ENCODE measurements around the gene TCF15. TPM values are rescaled to one million over a fixed set of nuclear protein-coding genes. Genes with fewer than 3 reads are reported as not detected.
"Not testable (repeated sequence)": the region's sequence is repeated elsewhere in the genome, so short reads cannot be mapped to it uniquely, and the experiment has no call there.

Gene TCF15
- total RNA-seq, 1 donor from 2014 or later = not detected

DNA sequence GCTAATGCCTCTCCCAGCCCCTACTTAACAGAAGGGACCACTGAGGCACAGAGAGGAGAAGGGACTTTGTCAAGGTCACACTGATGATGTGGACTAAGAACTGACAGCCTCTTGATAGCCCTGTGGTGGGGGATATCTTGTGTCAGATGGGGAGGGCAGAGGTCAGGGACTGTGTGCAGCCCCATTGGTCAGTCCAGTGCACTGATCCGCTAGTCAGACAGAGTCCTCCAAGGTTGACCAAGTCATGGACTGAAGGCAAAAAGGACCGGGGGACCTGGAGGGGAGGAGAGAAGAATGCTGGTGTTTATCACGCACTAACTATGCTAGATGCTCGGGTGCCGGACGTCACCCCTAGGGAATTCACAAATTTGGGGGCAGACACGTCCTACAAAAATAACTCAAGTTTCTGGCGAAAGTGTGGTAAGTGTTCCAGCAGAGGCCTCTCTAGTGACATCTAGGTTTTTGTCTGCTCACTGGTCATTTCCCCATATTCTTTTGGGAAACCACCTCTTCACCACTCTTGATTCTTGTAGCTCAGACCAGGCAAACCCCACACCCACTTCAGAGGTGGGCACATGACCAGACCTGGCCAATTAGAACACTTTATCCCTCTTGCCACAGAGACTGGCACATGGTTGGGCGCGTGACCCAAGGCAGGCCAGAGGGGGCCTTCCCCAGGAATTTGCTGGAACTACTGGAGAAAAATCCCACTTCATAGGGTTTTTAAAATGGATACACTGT is 21.0 kb downstream of the TCF15 start:
- TF ChIP-seq, protein P1, sequence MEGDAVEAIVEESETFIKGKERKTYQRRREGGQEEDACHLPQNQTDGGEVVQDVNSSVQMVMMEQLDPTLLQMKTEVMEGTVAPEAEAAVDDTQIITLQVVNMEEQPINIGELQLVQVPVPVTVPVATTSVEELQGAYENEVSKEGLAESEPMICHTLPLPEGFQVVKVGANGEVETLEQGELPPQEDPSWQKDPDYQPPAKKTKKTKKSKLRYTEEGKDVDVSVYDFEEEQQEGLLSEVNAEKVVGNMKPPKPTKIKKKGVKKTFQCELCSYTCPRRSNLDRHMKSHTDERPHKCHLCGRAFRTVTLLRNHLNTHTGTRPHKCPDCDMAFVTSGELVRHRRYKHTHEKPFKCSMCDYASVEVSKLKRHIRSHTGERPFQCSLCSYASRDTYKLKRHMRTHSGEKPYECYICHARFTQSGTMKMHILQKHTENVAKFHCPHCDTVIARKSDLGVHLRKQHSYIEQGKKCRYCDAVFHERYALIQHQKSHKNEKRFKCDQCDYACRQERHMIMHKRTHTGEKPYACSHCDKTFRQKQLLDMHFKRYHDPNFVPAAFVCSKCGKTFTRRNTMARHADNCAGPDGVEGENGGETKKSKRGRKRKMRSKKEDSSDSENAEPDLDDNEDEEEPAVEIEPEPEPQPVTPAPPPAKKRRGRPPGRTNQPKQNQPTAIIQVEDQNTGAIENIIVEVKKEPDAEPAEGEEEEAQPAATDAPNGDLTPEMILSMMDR (IDR thresholded peaks at IDR 0.05; ENCODE audit: insufficient read depth, low read length, severe bottlenecking) = no peak
- peaks cover 2% of the 10 kb centered on the region for H3K27me3 ChIP-seq (ENCODE audit: control insufficient read depth, insufficient read depth, low read length)
- FAIRE-seq = no peak
- no peak overlapping the region for H3K4me3 ChIP-seq (ENCODE audit: low read depth, low read length)
- no peaks in the 10 kb centered on the region for H3K36me3 ChIP-seq (ENCODE audit: control insufficient read depth, insufficient read depth, low read length)
- no peak for DNase-seq (ENCODE audit: low read depth)

DNA sequence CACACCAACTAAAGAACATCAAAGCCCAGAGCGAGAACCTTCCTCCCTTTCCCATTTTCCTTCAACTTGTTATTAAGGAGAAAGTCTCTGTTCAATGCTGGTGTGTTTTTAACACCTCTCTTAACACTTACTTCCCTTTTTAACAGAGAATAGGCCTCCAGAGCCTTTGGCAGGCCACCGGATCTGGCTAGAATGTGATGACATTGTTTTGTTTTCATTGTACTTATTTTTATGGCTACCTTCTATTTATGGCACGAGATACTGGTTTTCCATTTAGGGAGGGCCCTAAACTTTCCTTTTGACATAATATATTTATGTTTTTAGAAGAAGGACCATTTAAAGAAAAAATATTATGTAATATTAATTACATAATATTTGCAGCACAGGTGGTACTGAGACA is 21.6 kb downstream of the TCF15 start:
- peaks cover 2% of the 10 kb centered on the region for H3K27me3 ChIP-seq (ENCODE audit: control insufficient read depth, insufficient read depth, low read length)
- FAIRE-seq (no peak), DNase-seq (ENCODE audit: low read depth) (no peak)
- H3K4me3 ChIP-seq (ENCODE audit: low read depth, low read length) = no peak overlapping the region
- no peaks in the 10 kb centered on the region for H3K36me3 ChIP-seq (ENCODE audit: control insufficient read depth, insufficient read depth, low read length)
- TF ChIP-seq, protein P1 (IDR thresholded peaks at IDR 0.05; ENCODE audit: insufficient read depth, low read length, severe bottlenecking) = no peak

DNA sequence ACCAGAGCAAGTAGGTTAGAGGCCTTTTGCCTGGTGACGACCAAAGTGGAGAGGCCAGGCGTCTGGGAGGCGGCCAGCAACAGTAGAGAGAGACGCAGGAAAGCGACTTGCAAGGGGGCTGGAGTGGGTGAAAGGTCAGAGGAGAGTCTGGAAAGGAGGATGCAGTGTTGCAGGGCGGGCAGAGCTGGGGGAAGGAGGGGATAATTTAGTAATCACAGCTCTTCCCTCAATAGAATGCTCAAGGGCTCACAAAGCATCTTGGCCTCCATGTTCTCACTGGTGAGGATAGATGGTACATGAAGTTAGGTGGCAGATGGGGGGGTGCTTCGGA is 25.2 kb downstream of the TCF15 start:
- H3K36me3 ChIP-seq (ENCODE audit: control insufficient read depth, insufficient read depth, low read length) = no peaks in the 10 kb centered on the region
- no peak for FAIRE-seq
- TF ChIP-seq, protein P1 (IDR thresholded peaks at IDR 0.05; ENCODE audit: insufficient read depth, low read length, severe bottlenecking) = no peak
- H3K4me3 ChIP-seq (ENCODE audit: low read depth, low read length) = no peak overlapping the region
- no peaks in the 10 kb centered on the region for H3K27me3 ChIP-seq (ENCODE audit: control insufficient read depth, insufficient read depth, low read length)
- no peak for DNase-seq (ENCODE audit: low read depth)

DNA sequence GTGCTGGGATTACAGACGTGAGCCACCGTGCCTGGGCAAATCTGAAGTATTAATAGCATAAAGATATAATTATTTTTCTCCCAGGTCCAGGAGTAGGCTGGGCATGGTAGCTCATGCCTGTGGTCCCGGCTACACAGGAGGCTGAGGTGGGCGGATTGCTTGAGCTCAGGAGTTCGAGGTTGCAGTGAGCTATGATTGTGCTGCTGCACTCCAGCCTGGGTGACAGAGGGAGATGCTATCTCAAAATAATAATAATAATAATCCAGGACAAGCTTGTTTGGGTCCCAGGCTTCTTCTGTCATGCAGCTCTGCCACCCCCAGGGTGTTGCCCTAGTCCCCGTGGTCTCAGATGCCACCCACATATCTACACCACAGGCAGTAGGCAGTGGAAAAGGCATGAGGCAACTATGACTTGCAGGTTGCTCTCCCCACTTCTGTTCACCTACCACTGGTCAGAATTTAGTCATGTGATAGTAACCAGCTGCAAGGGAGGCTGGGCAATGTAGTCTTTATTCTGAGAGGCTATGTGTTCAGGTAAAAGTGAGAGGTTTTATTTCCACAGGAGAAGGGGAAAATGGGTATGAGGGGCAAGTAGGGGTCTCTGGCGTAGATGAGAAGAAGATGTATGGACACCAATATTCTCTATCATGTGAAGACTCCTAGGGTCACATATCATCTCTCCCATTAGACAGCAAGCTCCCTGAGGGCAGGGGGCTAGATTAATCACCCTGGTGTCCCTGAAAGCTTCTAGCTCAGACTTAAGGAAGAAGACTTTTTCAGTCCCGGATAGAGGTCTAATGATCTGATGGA is 25.7 kb downstream of the TCF15 start:
- Histone ChIP-seq H3K4me3 (ENCODE audit: low read depth, low read length) (no peak overlapping the region), H3K27me3 (ENCODE audit: control insufficient read depth, insufficient read depth, low read length) (no peaks in the 10 kb centered on the region), H3K36me3 (ENCODE audit: control insufficient read depth, insufficient read depth, low read length) (no peaks in the 10 kb centered on the region)
- DNase-seq (ENCODE audit: low read depth) (peak; percentile 64), FAIRE-seq (no peak)
- TF ChIP-seq, protein P1 (IDR thresholded peaks at IDR 0.05; ENCODE audit: insufficient read depth, low read length, severe bottlenecking) = no peak

DNA sequence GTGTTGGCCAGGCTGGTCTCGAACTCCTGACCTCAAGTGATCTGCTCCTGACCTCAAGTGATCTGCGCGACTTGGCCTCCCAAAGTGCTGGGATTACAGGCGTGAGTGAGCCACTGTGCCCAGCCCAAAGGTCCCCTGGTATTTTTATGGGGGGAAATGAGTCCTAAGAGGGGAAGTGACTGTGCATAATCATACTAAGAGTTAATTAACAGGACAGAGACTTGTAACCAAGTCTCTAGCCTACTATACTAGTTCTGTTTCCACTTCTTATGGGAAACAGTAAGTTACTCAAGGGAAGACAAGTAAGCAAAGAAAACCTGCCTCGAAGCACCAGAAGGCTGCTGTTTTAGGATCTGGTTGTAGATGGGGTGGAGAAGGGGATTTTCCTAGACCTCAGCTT is 27.9 kb downstream of the TCF15 start:
- H3K27me3 ChIP-seq (ENCODE audit: control insufficient read depth, insufficient read depth, low read length) = no peaks in the 10 kb centered on the region
- TF ChIP-seq, protein P1 (IDR thresholded peaks at IDR 0.05; ENCODE audit: insufficient read depth, low read length, severe bottlenecking) = no peak
- DNase-seq (ENCODE audit: low read depth) = no peak
- no peak overlapping the region for H3K4me3 ChIP-seq (ENCODE audit: low read depth, low read length)
- no peak for FAIRE-seq
- no peaks in the 10 kb centered on the region for H3K36me3 ChIP-seq (ENCODE audit: control insufficient read depth, insufficient read depth, low read length)

DNA sequence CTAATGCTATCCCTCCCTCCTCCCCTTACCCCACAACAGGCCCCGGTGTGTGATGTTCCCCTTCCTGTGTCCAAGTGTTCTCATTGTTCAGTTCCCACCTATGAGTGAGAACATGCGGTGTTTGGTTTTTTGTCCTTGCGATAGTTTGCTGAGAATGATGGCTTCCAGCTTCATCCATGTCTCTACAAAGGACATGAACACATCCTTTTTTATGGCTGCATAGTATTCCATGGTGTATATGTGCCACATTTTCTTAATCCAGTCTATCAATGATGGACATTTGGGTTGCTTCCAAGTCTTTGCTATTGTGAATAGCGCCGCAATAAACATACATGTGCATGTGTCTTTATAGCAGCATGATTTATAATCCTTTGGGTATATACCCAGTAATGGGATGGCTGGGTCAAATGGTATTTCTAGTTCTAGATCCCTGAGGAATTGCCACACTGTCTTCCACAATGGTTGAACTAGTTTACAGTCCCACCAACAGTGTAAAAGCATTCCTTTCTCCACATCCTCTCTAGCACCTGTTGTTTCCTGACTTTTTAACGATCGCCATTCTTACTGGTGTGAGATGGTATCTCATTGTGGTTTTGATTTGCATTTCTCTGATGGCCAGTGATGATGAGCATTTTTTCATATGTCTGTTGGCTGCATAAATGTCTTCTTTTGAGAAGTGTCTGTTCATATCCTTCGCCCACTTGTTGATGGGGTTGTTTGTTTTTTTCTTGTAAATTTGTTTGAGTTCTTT is 31.0 kb downstream of the TCF15 start:
- FAIRE-seq; H3K36me3 ChIP-seq (ENCODE audit: control insufficient read depth, insufficient read depth, low read length); H3K27me3 ChIP-seq (ENCODE audit: control insufficient read depth, insufficient read depth, low read length); H3K4me3 ChIP-seq (ENCODE audit: low read depth, low read length); DNase-seq (ENCODE audit: low read depth): not testable (repeated sequence)
